Measurements from ENCODE around the gene TGFBR3. TPM values are rescaled to one million over a fixed set of nuclear protein-coding genes. Genes with fewer than 3 reads are reported as not detected.

The TGFBR3 gene
- polyA plus RNA-seq, 1 donor (not counting 4 experiments of a cell fraction or from before 2014, with no cell fraction given) = 1.2 TPM

GRCh38 chr1:91846007-91846638, 39.8 kb downstream of the TGFBR3 start:
- Histone ChIP-seq H3K4me3 (ENCODE audit: control insufficient read depth in 2 of 3, extremely low read depth in 1 of 3, insufficient read depth in 2 of 3, low read depth in 1 of 3, low read length in 3 of 3) (no peak overlapping the region), H3K27me3 (ENCODE audit: control insufficient read depth, extremely low read depth, insufficient read depth, low read length) (no peaks in the 10 kb centered on the region), H2AFZ (ENCODE audit: control insufficient read depth, low read length) (no peak overlapping the region), H4K20me1 (ENCODE audit: control insufficient read depth, extremely low read depth, insufficient read depth, low read length) (no peaks in the 10 kb centered on the region), H3K4me2 (ENCODE audit: control insufficient read depth, extremely low read depth, insufficient read depth, low read depth, low read length) (no peak overlapping the region), H3K79me2 (ENCODE audit: control insufficient read depth, insufficient read depth, low read length) (no peaks in the 10 kb centered on the region), H3K9me1 (ENCODE audit: control insufficient read depth, extremely low read depth, insufficient read depth, low read length) (no peaks in the 10 kb centered on the region), H3K4me1 (ENCODE audit: control insufficient read depth, extremely low read depth, insufficient read depth, low read length) (peaks cover 28% of the 10 kb centered on the region), H3K27ac (ENCODE audit: control insufficient read depth, insufficient read depth, low read length) (no peak overlapping the region), H3K9me3 (ENCODE audit: control insufficient read depth, low read depth, low read length) (no peaks in the 10 kb centered on the region), H3K36me3 (ENCODE audit: control insufficient read depth in 2 of 2, extremely low read depth in 1 of 2, insufficient read depth in 2 of 2, low read length in 2 of 2) (no peaks in the 10 kb centered on the region), H3K9ac (ENCODE audit: control insufficient read depth, extremely low read depth, insufficient read depth, low read length) (no peak overlapping the region)
- DNase-seq (ENCODE audit: low read depth, low spot score) = no peak
- TF ChIP-seq, protein P1, sequence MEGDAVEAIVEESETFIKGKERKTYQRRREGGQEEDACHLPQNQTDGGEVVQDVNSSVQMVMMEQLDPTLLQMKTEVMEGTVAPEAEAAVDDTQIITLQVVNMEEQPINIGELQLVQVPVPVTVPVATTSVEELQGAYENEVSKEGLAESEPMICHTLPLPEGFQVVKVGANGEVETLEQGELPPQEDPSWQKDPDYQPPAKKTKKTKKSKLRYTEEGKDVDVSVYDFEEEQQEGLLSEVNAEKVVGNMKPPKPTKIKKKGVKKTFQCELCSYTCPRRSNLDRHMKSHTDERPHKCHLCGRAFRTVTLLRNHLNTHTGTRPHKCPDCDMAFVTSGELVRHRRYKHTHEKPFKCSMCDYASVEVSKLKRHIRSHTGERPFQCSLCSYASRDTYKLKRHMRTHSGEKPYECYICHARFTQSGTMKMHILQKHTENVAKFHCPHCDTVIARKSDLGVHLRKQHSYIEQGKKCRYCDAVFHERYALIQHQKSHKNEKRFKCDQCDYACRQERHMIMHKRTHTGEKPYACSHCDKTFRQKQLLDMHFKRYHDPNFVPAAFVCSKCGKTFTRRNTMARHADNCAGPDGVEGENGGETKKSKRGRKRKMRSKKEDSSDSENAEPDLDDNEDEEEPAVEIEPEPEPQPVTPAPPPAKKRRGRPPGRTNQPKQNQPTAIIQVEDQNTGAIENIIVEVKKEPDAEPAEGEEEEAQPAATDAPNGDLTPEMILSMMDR (optimal IDR thresholded peaks at IDR 0.05 in 1 of 3, IDR thresholded peaks at IDR 0.05 in 1 of 3, conservative IDR thresholded peaks at IDR 0.05 in 1 of 3; ENCODE audit: extremely low read depth in 1 of 3, insufficient read depth in 2 of 3, low read length in 3 of 3) = no peak
- TF ChIP-seq EZH2 (IDR thresholded peaks at IDR 0.05; ENCODE audit: low read length) = no peak
- dilution Hi-C loops (cut with MboI; ENCODE audit: extremely low pct_ligation_motif_present, low sequenced_read_pairs) = no loop called here
- FAIRE-seq = no peak

GRCh38 chr1:91844862-91845528, 41.0 kb downstream of the TGFBR3 start:
- peak; percentile 79 for FAIRE-seq
- no peaks in the 10 kb centered on the region for H3K9me1 ChIP-seq (ENCODE audit: control insufficient read depth, extremely low read depth, insufficient read depth, low read length)
- H3K4me1 ChIP-seq (ENCODE audit: control insufficient read depth, extremely low read depth, insufficient read depth, low read length) = peaks cover 28% of the 10 kb centered on the region
- DNase-seq (ENCODE audit: low read depth, low spot score) = peak; percentile 46
- peak overlapping the region in 2 of 3 experiments; percentile 29 to 32 for H3K4me3 ChIP-seq (ENCODE audit: control insufficient read depth in 2 of 3, extremely low read depth in 1 of 3, insufficient read depth in 2 of 3, low read depth in 1 of 3, low read length in 3 of 3)
- H3K27me3 ChIP-seq (ENCODE audit: control insufficient read depth, extremely low read depth, insufficient read depth, low read length) = no peaks in the 10 kb centered on the region
- peak overlapping the region; percentile 50 for H3K4me2 ChIP-seq (ENCODE audit: control insufficient read depth, extremely low read depth, insufficient read depth, low read depth, low read length)
- H3K27ac ChIP-seq (ENCODE audit: control insufficient read depth, insufficient read depth, low read length) = peak overlapping the region; percentile 62
- H3K79me2 ChIP-seq (ENCODE audit: control insufficient read depth, insufficient read depth, low read length) = no peaks in the 10 kb centered on the region
- H4K20me1 ChIP-seq (ENCODE audit: control insufficient read depth, extremely low read depth, insufficient read depth, low read length) = no peaks in the 10 kb centered on the region
- no peaks in the 10 kb centered on the region for H3K9me3 ChIP-seq (ENCODE audit: control insufficient read depth, low read depth, low read length)
- dilution Hi-C loops (cut with MboI; ENCODE audit: extremely low pct_ligation_motif_present, low sequenced_read_pairs) = no loop called here
- no peak overlapping the region for H2AFZ ChIP-seq (ENCODE audit: control insufficient read depth, low read length)
- no peaks in the 10 kb centered on the region for H3K36me3 ChIP-seq (ENCODE audit: control insufficient read depth in 2 of 2, extremely low read depth in 1 of 2, insufficient read depth in 2 of 2, low read length in 2 of 2)
- TF ChIP-seq EZH2 (IDR thresholded peaks at IDR 0.05; ENCODE audit: low read length) = no peak
- TF ChIP-seq, protein P1 (optimal IDR thresholded peaks at IDR 0.05 in 1 of 3, IDR thresholded peaks at IDR 0.05 in 1 of 3, conservative IDR thresholded peaks at IDR 0.05 in 1 of 3; ENCODE audit: extremely low read depth in 1 of 3, insufficient read depth in 2 of 3, low read length in 3 of 3) = peak in 1 of 3 experiments; percentile 32
- H3K9ac ChIP-seq (ENCODE audit: control insufficient read depth, extremely low read depth, insufficient read depth, low read length) = peak overlapping the region; percentile 28

All from keratinocyte (primary cell).